ENCODE results near the gene SULT1E1.
"Not testable (repeated sequence)": the region's sequence is repeated elsewhere in the genome, so short reads cannot be mapped to it uniquely, and the experiment has no call there.

The SULT1E1 gene

GRCh38 chr4:69829678-69830077 is 30.3 kb downstream of the SULT1E1 start:
- Histone ChIP-seq H3K36me3 (replicated peaks; ENCODE audit: insufficient read depth, low read length) (no peaks in the 10 kb centered on the region), H3K79me2 (ENCODE audit: low read length) (no peaks in the 10 kb centered on the region), H3K9me2 (replicated peaks; ENCODE audit: insufficient read depth, low read length) (no peaks in the 10 kb centered on the region), H2AFZ (ENCODE audit: low read length) (no peak overlapping the region), H3K4me1 (ENCODE audit: low read length) (peaks cover 13% of the 10 kb centered on the region), H4K20me1 (ENCODE audit: insufficient read depth, low read length) (no peaks in the 10 kb centered on the region), H3K4me3 (ENCODE audit: low read length) (no peak overlapping the region), H3F3A (ENCODE audit: insufficient read depth, low read length) (0 out of 2 replicates have a peak, but pooled peaks cover 13% of the 10 kb centered on the region), H3K9me3 (replicated peaks; ENCODE audit: insufficient read depth, low read length) (no peaks in the 10 kb centered on the region), H3K9ac (ENCODE audit: low read length) (no peak overlapping the region), H3K27ac (ENCODE audit: low read length) (no peak overlapping the region), H3K4me2 (ENCODE audit: low read depth, low read length) (no peak overlapping the region), H3K27me3 (replicated peaks; ENCODE audit: insufficient read depth, low read length) (no peaks in the 10 kb centered on the region)
- TF ChIP-seq EZH2phosphoT487 (IDR thresholded peaks at IDR 0.05; ENCODE audit: low read length), result no peak
- TF ChIP-seq EZH2 (optimal IDR thresholded peaks at IDR 0.05; ENCODE audit: low read depth, low read length), result no peak
- no peak for TF ChIP-seq CTCF (IDR thresholded peaks at IDR 0.05; ENCODE audit: low read length)
- DNase-seq, result no peak

GRCh38 chr4:69828828-69829227 is 31.1 kb downstream of the SULT1E1 start:
- TF ChIP-seq CTCF (IDR thresholded peaks at IDR 0.05; ENCODE audit: low read length) (no peak), EZH2phosphoT487 (IDR thresholded peaks at IDR 0.05; ENCODE audit: low read length) (no peak), EZH2 (optimal IDR thresholded peaks at IDR 0.05; ENCODE audit: low read depth, low read length) (no peak)
- no peak overlapping the region for H3K27ac ChIP-seq (ENCODE audit: low read length)
- H3K27me3 ChIP-seq (replicated peaks; ENCODE audit: insufficient read depth, low read length), result no peaks in the 10 kb centered on the region
- peaks cover 13% of the 10 kb centered on the region for H3K4me1 ChIP-seq (ENCODE audit: low read length)
- no peaks in the 10 kb centered on the region for H4K20me1 ChIP-seq (ENCODE audit: insufficient read depth, low read length)
- H2AFZ ChIP-seq (ENCODE audit: low read length), result no peak overlapping the region
- H3K4me2 ChIP-seq (ENCODE audit: low read depth, low read length), result no peak overlapping the region
- no peak overlapping the region for H3K9ac ChIP-seq (ENCODE audit: low read length)
- DNase-seq, result no peak
- H3K4me3 ChIP-seq (ENCODE audit: low read length), result no peak overlapping the region
- H3K9me3 ChIP-seq (replicated peaks; ENCODE audit: insufficient read depth, low read length), result no peaks in the 10 kb centered on the region
- no peaks in the 10 kb centered on the region for H3K36me3 ChIP-seq (replicated peaks; ENCODE audit: insufficient read depth, low read length)
- H3K79me2 ChIP-seq (ENCODE audit: low read length), result no peaks in the 10 kb centered on the region
- no peaks in the 10 kb centered on the region for H3K9me2 ChIP-seq (replicated peaks; ENCODE audit: insufficient read depth, low read length)
- H3F3A ChIP-seq (ENCODE audit: insufficient read depth, low read length), result 0 out of 2 replicates have a peak, but pooled peaks cover 13% of the 10 kb centered on the region

- not testable (repeated sequence) for H4K20me1 ChIP-seq (ENCODE audit: insufficient read depth, low read length); H3K36me3 ChIP-seq (replicated peaks; ENCODE audit: insufficient read depth, low read length); H3K4me2 ChIP-seq (ENCODE audit: low read depth, low read length); H3K4me1 ChIP-seq (ENCODE audit: low read length); H3K4me3 ChIP-seq (ENCODE audit: low read length); H3K9ac ChIP-seq (ENCODE audit: low read length); H3K9me3 ChIP-seq (replicated peaks; ENCODE audit: insufficient read depth, low read length); H2AFZ ChIP-seq (ENCODE audit: low read length); H3F3A ChIP-seq (ENCODE audit: insufficient read depth, low read length); H3K27me3 ChIP-seq (replicated peaks; ENCODE audit: insufficient read depth, low read length); H3K27ac ChIP-seq (ENCODE audit: low read length); DNase-seq; H3K79me2 ChIP-seq (ENCODE audit: low read length); H3K9me2 ChIP-seq (replicated peaks; ENCODE audit: insufficient read depth, low read length)
Measured at GRCh38 chr4:69825056-69825455, 34.9 kb downstream of the SULT1E1 start.

DNA sequence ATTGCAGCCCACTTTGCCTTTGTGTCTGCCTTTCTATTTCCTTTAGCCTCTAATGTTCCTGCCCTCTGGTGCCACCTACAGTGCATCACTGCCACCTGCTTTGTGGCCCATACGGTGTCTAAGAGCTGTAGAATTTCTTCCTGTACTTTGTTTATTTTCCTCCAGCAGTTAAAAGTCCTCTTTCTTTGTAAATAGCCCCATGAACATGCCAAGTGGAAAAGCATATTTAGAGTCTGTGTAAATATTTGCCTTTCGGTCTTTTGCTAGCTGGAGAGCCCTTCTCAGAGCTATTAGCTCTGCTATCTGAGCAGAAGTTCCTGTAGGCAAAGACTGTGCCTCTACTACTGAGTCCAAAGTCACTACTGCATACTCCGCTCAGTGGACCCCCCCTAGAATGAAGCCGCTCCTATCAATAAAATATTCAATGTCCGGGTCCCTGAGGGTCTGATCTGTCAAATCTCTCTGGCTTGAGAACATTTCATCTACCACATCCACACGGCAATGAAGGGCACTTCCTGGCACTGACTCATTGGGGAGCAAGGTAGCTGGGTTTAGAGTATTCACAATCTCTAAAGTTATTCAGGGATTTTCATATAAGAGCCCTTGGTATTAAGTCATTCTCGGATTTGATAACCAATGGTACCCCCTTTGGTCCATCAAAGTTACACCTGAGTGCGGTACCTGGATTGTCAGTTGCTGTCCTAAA is 36.3 kb downstream of the SULT1E1 start:
- Histone ChIP-seq H3K79me2 (ENCODE audit: low read length) (no peaks in the 10 kb centered on the region), H3K9me2 (replicated peaks; ENCODE audit: insufficient read depth, low read length) (no peaks in the 10 kb centered on the region), H3K27me3 (replicated peaks; ENCODE audit: insufficient read depth, low read length) (no peaks in the 10 kb centered on the region), H3K9me3 (replicated peaks; ENCODE audit: insufficient read depth, low read length) (no peaks in the 10 kb centered on the region), H3K4me2 (ENCODE audit: low read depth, low read length) (no peak overlapping the region), H3K4me3 (ENCODE audit: low read length) (no peak overlapping the region), H4K20me1 (ENCODE audit: insufficient read depth, low read length) (no peaks in the 10 kb centered on the region), H3K4me1 (ENCODE audit: low read length) (no peaks in the 10 kb centered on the region), H3K27ac (ENCODE audit: low read length) (no peak overlapping the region), H3K9ac (ENCODE audit: low read length) (no peak overlapping the region), H3F3A (ENCODE audit: insufficient read depth, low read length) (no peaks in the 10 kb centered on the region), H2AFZ (ENCODE audit: low read length) (no peak overlapping the region), H3K36me3 (replicated peaks; ENCODE audit: insufficient read depth, low read length) (no peaks in the 10 kb centered on the region)
- DNase-seq, result peak; percentile 48
- no peak for TF ChIP-seq EZH2 (optimal IDR thresholded peaks at IDR 0.05; ENCODE audit: low read depth, low read length)
- peak; percentile 74 for TF ChIP-seq CTCF (IDR thresholded peaks at IDR 0.05; ENCODE audit: low read length)
- no peak for TF ChIP-seq EZH2phosphoT487 (IDR thresholded peaks at IDR 0.05; ENCODE audit: low read length)
